ENCODE results near the gene TRNT1. TPM values are rescaled to one million over a fixed set of nuclear protein-coding genes. Genes with fewer than 3 reads are reported as not detected.

The TRNT1 gene
- polyA plus RNA-seq, 1 donor (not counting 4 experiments of a cell fraction or from before 2014, with no cell fraction given) = 13.0 TPM

- FAIRE-seq (no peak), DNase-seq (ENCODE audit: low read depth, low spot score) (no peak)
- H3K9me1 ChIP-seq (ENCODE audit: control insufficient read depth, extremely low read depth, insufficient read depth, low read length) = no peaks in the 10 kb centered on the region
- TF ChIP-seq EZH2 (IDR thresholded peaks at IDR 0.05; ENCODE audit: low read length) (no peak), CTCF (optimal IDR thresholded peaks at IDR 0.05 in 1 of 3, IDR thresholded peaks at IDR 0.05 in 1 of 3, conservative IDR thresholded peaks at IDR 0.05 in 1 of 3; ENCODE audit: extremely low read depth in 1 of 3, insufficient read depth in 2 of 3, low read length in 3 of 3) (no peak)
- no peaks in the 10 kb centered on the region for H3K79me2 ChIP-seq (ENCODE audit: control insufficient read depth, insufficient read depth, low read length)
- no peak overlapping the region for H3K9ac ChIP-seq (ENCODE audit: control insufficient read depth, extremely low read depth, insufficient read depth, low read length)
- no peaks in the 10 kb centered on the region for H4K20me1 ChIP-seq (ENCODE audit: control insufficient read depth, extremely low read depth, insufficient read depth, low read length)
- dilution Hi-C loops (cut with MboI; ENCODE audit: extremely low pct_ligation_motif_present, low sequenced_read_pairs) = no loop called here
- no peaks in the 10 kb centered on the region for H3K36me3 ChIP-seq (ENCODE audit: control insufficient read depth in 2 of 2, extremely low read depth in 1 of 2, insufficient read depth in 2 of 2, low read length in 2 of 2)
- H3K27me3 ChIP-seq (ENCODE audit: control insufficient read depth, extremely low read depth, insufficient read depth, low read length) = no peaks in the 10 kb centered on the region
- H3K4me2 ChIP-seq (ENCODE audit: control insufficient read depth, extremely low read depth, insufficient read depth, low read depth, low read length) = no peak overlapping the region
- no peak overlapping the region for H3K27ac ChIP-seq (ENCODE audit: control insufficient read depth, insufficient read depth, low read length)
- H3K9me3 ChIP-seq (ENCODE audit: control insufficient read depth, low read depth, low read length) = no peaks in the 10 kb centered on the region
- no peaks in the 10 kb centered on the region for H3K4me1 ChIP-seq (ENCODE audit: control insufficient read depth, extremely low read depth, insufficient read depth, low read length)
- H3K4me3 ChIP-seq (ENCODE audit: control insufficient read depth in 2 of 3, extremely low read depth in 1 of 3, insufficient read depth in 2 of 3, low read depth in 1 of 3, low read length in 3 of 3) = no peak overlapping the region
- H2AFZ ChIP-seq (ENCODE audit: control insufficient read depth, low read length) = no peak overlapping the region
These were observed 38.8 kb upstream of the TRNT1 start for GRCh38 chr3:3087716-3088465.

- Histone ChIP-seq H3K4me3 (ENCODE audit: control insufficient read depth in 2 of 3, extremely low read depth in 1 of 3, insufficient read depth in 2 of 3, low read depth in 1 of 3, low read length in 3 of 3) (no peak overlapping the region), H3K9me1 (ENCODE audit: control insufficient read depth, extremely low read depth, insufficient read depth, low read length) (no peaks in the 10 kb centered on the region), H3K27ac (ENCODE audit: control insufficient read depth, insufficient read depth, low read length) (no peak overlapping the region), H3K36me3 (ENCODE audit: control insufficient read depth in 2 of 2, extremely low read depth in 1 of 2, insufficient read depth in 2 of 2, low read length in 2 of 2) (no peaks in the 10 kb centered on the region), H3K79me2 (ENCODE audit: control insufficient read depth, insufficient read depth, low read length) (no peaks in the 10 kb centered on the region), H3K27me3 (ENCODE audit: control insufficient read depth, extremely low read depth, insufficient read depth, low read length) (no peaks in the 10 kb centered on the region), H4K20me1 (ENCODE audit: control insufficient read depth, extremely low read depth, insufficient read depth, low read length) (no peaks in the 10 kb centered on the region), H3K9me3 (ENCODE audit: control insufficient read depth, low read depth, low read length) (no peaks in the 10 kb centered on the region), H3K4me1 (ENCODE audit: control insufficient read depth, extremely low read depth, insufficient read depth, low read length) (no peaks in the 10 kb centered on the region), H3K4me2 (ENCODE audit: control insufficient read depth, extremely low read depth, insufficient read depth, low read depth, low read length) (no peak overlapping the region), H3K9ac (ENCODE audit: control insufficient read depth, extremely low read depth, insufficient read depth, low read length) (no peak overlapping the region), H2AFZ (ENCODE audit: control insufficient read depth, low read length) (no peak overlapping the region)
- no peak for DNase-seq (ENCODE audit: low read depth, low spot score)
- dilution Hi-C loops (cut with MboI; ENCODE audit: extremely low pct_ligation_motif_present, low sequenced_read_pairs) = no loop called here
- no peak for FAIRE-seq
- no peak for TF ChIP-seq EZH2 (IDR thresholded peaks at IDR 0.05; ENCODE audit: low read length)
These were observed 37.7 kb upstream of the TRNT1 start for GRCh38 chr3:3089017-3089416.

- no peaks in the 10 kb centered on the region for H3K36me3 ChIP-seq (ENCODE audit: control insufficient read depth in 2 of 2, extremely low read depth in 1 of 2, insufficient read depth in 2 of 2, low read length in 2 of 2)
- no peak overlapping the region for H2AFZ ChIP-seq (ENCODE audit: control insufficient read depth, low read length)
- H4K20me1 ChIP-seq (ENCODE audit: control insufficient read depth, extremely low read depth, insufficient read depth, low read length) = no peaks in the 10 kb centered on the region
- no peak overlapping the region for H3K27ac ChIP-seq (ENCODE audit: control insufficient read depth, insufficient read depth, low read length)
- H3K4me1 ChIP-seq (ENCODE audit: control insufficient read depth, extremely low read depth, insufficient read depth, low read length) = no peaks in the 10 kb centered on the region
- FAIRE-seq (no peak), DNase-seq (ENCODE audit: low read depth, low spot score) (no peak)
- no peak overlapping the region for H3K4me2 ChIP-seq (ENCODE audit: control insufficient read depth, extremely low read depth, insufficient read depth, low read depth, low read length)
- no peaks in the 10 kb centered on the region for H3K79me2 ChIP-seq (ENCODE audit: control insufficient read depth, insufficient read depth, low read length)
- H3K9me1 ChIP-seq (ENCODE audit: control insufficient read depth, extremely low read depth, insufficient read depth, low read length) = no peaks in the 10 kb centered on the region
- H3K4me3 ChIP-seq (ENCODE audit: control insufficient read depth in 2 of 3, extremely low read depth in 1 of 3, insufficient read depth in 2 of 3, low read depth in 1 of 3, low read length in 3 of 3) = no peak overlapping the region
- H3K9ac ChIP-seq (ENCODE audit: control insufficient read depth, extremely low read depth, insufficient read depth, low read length) = no peak overlapping the region
- dilution Hi-C loops (cut with MboI; ENCODE audit: extremely low pct_ligation_motif_present, low sequenced_read_pairs) = no loop called here
- H3K27me3 ChIP-seq (ENCODE audit: control insufficient read depth, extremely low read depth, insufficient read depth, low read length) = no peaks in the 10 kb centered on the region
- TF ChIP-seq CTCF (optimal IDR thresholded peaks at IDR 0.05 in 1 of 3, IDR thresholded peaks at IDR 0.05 in 1 of 3, conservative IDR thresholded peaks at IDR 0.05 in 1 of 3; ENCODE audit: extremely low read depth in 1 of 3, insufficient read depth in 2 of 3, low read length in 3 of 3) (no peak), EZH2 (IDR thresholded peaks at IDR 0.05; ENCODE audit: low read length) (no peak)
- no peaks in the 10 kb centered on the region for H3K9me3 ChIP-seq (ENCODE audit: control insufficient read depth, low read depth, low read length)
These were observed 28.8 kb upstream of the TRNT1 start for GRCh38 chr3:3097958-3098357.

All from keratinocyte (primary cell).